OCI-LY7 (cell line): ENCODE measurements around the gene KCNK4. TPM values are rescaled to one million over a fixed set of nuclear protein-coding genes. Genes with fewer than 3 reads are reported as not detected.

Experiments used
- BruUV-seq: library from RNA; stranded (reverse); fragments of 400-500 nt; replicated peaks from 2 replicates; lab custom pipeline; 2021; lab: Mats Ljungman, UMichigan
- CTCF ChIA-PET: fragments of 300-600 bp; sonication (Branson Sonifier 250); formaldehyde crosslinking; loops from one replicate; lab custom pipeline; 2022; ENCODE audit warnings: antibody characterized with exemption; ENCODE audit not compliant: unreplicated experiment; lab: Charles Lee
- POLR2A ChIA-PET: fragments of 300-600 bp; sonication (Branson Sonifier 250); formaldehyde crosslinking; loops from one replicate; lab custom pipeline; 2022; ENCODE audit warnings: antibody characterized with exemption; lab: Charles Lee
- DNase-seq: peaks from one replicate; pipeline ENCODE4 v3.0.0-alpha.2; 2015; ENCODE audit warnings: low spot score
- H2AFZ ChIP-seq: fragments of 200-600 bp; sonication (generic), shearing (Covaris generic); 2 replicates; pipeline ENCODE4 v1.6.1; 2014; ENCODE audit warnings: mild to moderate bottlenecking, antibody characterized with exemption, low read length, moderate library complexity
- H3K27ac ChIP-seq: fragments of 200-600 bp; sonication (generic); 2 replicates; pipeline ENCODE4 v1.5.1; 2014; ENCODE audit warnings: mixed run types, low read depth, mild to moderate bottlenecking, moderate library complexity, low read length, inconsistent platforms; ENCODE audit not compliant: poor library complexity, severe bottlenecking
- H3K36me3 ChIP-seq: fragments of 200-600 bp; sonication (generic); 2 replicates; pipeline ENCODE4 v1.6.1; 2014; ENCODE audit warnings: mild to moderate bottlenecking, antibody characterized with exemption, low read length, moderate library complexity, mixed read lengths; ENCODE audit not compliant: insufficient read depth
- H3K4me1 ChIP-seq: fragments of 200-600 bp; sonication (generic); 2 replicates; pipeline ENCODE4 v1.5.1; 2014; ENCODE audit warnings: mild to moderate bottlenecking, low read length; ENCODE audit not compliant: insufficient read depth, poor library complexity, severe bottlenecking
- H3K4me2 ChIP-seq: fragments of 200-600 bp; sonication (generic); 2 replicates; pipeline ENCODE4 v1.6.1; 2014; ENCODE audit warnings: mild to moderate bottlenecking, low read length
- H3K4me3 ChIP-seq: fragments of 200-600 bp; sonication (generic); 2 replicates; pipeline ENCODE4 v1.5.1; 2014; ENCODE audit warnings: mild to moderate bottlenecking, low read depth, low read length; ENCODE audit not compliant: poor library complexity, severe bottlenecking
- H3K79me2 ChIP-seq: fragments of 200-600 bp; sonication (generic); 2 replicates; pipeline ENCODE4 v1.6.1; 2016; ENCODE audit warnings: low read depth, mild to moderate bottlenecking, low read length, moderate library complexity, mixed read lengths; ENCODE audit not compliant: insufficient read depth
- H3K9me2 ChIP-seq: fragments of 200-600 bp; sonication (generic); 2 replicates; pipeline ENCODE4 v1.6.1; 2016; ENCODE audit warnings: mild to moderate bottlenecking, low read length, mixed read lengths; ENCODE audit not compliant: insufficient read depth
- H3K9me3 ChIP-seq: fragments of 200-600 bp; sonication (generic); 2 replicates; pipeline ENCODE4 v1.6.1; 2014; ENCODE audit warnings: mild to moderate bottlenecking, mixed run types, low read length, mixed read lengths
- H4K20me1 ChIP-seq: fragments of 200-600 bp; sonication (generic); 2 replicates; pipeline ENCODE4 v1.6.1; 2014; ENCODE audit warnings: mild to moderate bottlenecking, antibody characterized with exemption, low read length, moderate library complexity, mixed read lengths; ENCODE audit not compliant: insufficient read depth
- CTCF ChIP-seq: fragments of 200-600 bp; sonication (generic); conservative IDR thresholded peaks from 2 replicates; pipeline ENCODE4 v1.5.1; 2014; ENCODE audit warnings: mild to moderate bottlenecking, antibody characterized with exemption, low read length, moderate library complexity, mixed read lengths
- EZH2phosphoT487 ChIP-seq: fragments of 200-600 bp; sonication (generic); IDR thresholded peaks from 2 replicates; pipeline ENCODE4 v1.6.1; 2018; ENCODE audit warnings: low read depth, borderline replicate concordance, mild to moderate bottlenecking, mixed run types, antibody characterized with exemption, low read length, moderate library complexity, mixed read lengths
- intact Hi-C: fragments of 100-400 bp; cut with micrococcal nuclease; formaldehyde crosslinking; loops from one replicate; pipeline ENCODE4 v1.10.0; 2022; ENCODE audit not compliant: unreplicated experiment
- total RNA-seq, 2 experiments: library from RNA; depleted of rRNA in 1 of 2; stranded (reverse); fragments of >200 nt in 1 of 2; shearing (Covaris generic) in 1 of 2; gene quantifications; 2 replicates each; pipeline ENCODE4 v1.2.3, GENCODE V29; 2014 to 2022

KCNK4 gene
- total RNA-seq, 2 experiments from 2014 or later = 0.80 to 0.95 TPM

DNA sequence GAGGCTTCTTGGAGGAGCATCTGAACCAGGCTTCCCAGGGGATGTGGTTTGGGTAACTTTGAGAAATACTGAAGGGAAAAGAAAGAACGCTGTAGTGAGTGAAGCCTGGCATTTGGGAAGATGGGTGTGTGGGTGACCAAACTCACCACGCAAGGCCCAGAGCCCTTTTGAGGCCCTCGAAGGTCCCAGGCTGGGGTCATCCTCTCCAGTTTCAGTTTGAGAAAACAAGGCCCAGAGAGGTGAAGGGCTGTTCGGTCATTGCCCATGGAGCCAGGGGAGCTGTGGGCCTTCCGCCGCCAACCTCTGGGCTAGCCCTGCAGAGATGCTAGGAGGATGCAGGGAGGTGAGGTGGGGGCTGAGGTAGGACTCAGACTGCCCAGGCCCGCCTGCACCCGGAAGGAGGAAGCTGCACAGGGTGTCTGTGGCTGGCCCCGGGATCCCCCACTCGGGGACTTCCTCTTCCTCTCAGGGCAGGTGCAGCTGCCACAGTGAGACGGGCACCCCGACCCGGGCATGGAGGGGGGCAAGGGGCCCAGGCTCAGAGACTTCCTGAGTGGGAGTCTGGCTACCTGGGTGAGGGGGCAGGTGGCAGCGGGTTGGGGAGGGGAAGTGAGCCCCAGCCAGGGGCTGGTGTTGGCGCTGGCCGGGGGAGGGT lies 48.8 kb downstream of the KCNK4 start, which contains the start of gene CCDC88B:
Gene CCDC88B, plus strand, starts transcription at position 451 of the 655 bp plus-strand sequence. Its CDS starts 63 bp downstream, at position 514.
- H3K36me3 ChIP-seq = peaks cover 25% of the 10 kb centered on the region
- DNase-seq = peak; percentile 92
- peak within 1 kb of the TSS; percentile 26; the same call in 1 of the 2 replicates for H2AFZ ChIP-seq
- H3K9me3 ChIP-seq = no peaks in the 10 kb centered on the region
- POLR2A ChIA-PET = interaction anchor here (1.2 to 3.6 kb wide), 2 partner anchors 15 to 23 kb away, joined by 5 to 22 read pairs; partner anchors contain the start of genes PRDX5 and TRMT112
- H3K27ac ChIP-seq = peak within 1 kb of the TSS; percentile 80
- peak within 1 kb of the TSS; percentile 90 for H3K4me2 ChIP-seq
- intact Hi-C loops = loop anchor here (1.0 to 2.0 kb wide), 3 partner anchors 21 to 69 kb away; partner anchors contain the start of genes ESRRA and PRDX5
- CTCF ChIA-PET = no interaction called here
- peaks cover 57% of the 10 kb centered on the region for H3K4me1 ChIP-seq
- TF ChIP-seq CTCF (no peak), EZH2phosphoT487 (no peak)
- no peaks in the 10 kb centered on the region for H3K9me2 ChIP-seq
- peaks cover 10% of the 10 kb centered on the region; the same call in 1 of the 2 replicates for H3K79me2 ChIP-seq
- peak within 1 kb of the TSS; percentile 74 for H3K4me3 ChIP-seq
- no peaks in the 10 kb centered on the region for H4K20me1 ChIP-seq
- no TSS peak for BruUV-seq

DNA sequence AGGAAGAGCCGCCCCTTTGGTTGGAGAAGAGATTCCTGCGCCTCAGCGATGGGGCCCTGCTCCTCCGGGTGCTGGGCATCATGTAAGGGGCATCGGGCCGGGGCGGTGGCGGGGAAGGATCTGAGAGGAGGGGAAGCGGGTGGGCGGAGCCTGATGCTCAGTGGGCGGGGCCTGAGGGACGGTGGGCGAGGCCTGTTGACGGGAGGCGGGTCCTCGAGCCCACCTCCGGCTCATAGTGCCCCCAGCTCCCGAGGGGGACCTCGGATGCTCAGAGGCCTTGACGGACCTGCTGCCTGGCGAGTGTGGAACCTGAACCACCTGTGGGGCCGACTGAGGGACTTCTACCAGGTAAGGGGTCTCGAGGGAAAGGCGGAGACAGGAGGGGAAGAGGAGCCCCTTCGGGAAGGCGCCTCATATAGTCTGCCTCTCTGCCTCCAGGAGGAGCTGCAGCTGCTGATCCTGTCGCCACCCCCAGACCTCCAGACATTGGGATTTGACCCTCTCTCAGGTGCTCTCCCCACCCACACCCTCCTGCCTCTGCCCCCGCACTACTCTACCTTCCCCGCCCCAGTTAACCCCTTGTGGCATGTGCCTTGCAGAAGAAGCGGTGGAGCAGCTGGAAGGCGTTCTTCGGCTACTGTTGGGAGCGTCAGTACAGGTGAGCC lies 49.7 kb downstream of the KCNK4 start:
- Histone ChIP-seq H3K4me2 (peak overlapping the region; percentile 90), H3K9me3 (no peaks in the 10 kb centered on the region), H3K36me3 (peaks cover 33% of the 10 kb centered on the region), H3K4me1 (peaks cover 49% of the 10 kb centered on the region), H4K20me1 (no peaks in the 10 kb centered on the region), H2AFZ (peak overlapping the region; percentile 26; the same call in 1 of the 2 replicates), H3K4me3 (peak overlapping the region; percentile 74), H3K27ac (peak overlapping the region; percentile 80), H3K9me2 (no peaks in the 10 kb centered on the region), H3K79me2 (peaks cover 10% of the 10 kb centered on the region; the same call in 1 of the 2 replicates)
- TF ChIP-seq EZH2phosphoT487 = no peak
- TF ChIP-seq CTCF = peak; percentile 45; the same call in 1 of the 2 replicates
- CTCF ChIA-PET = interaction anchor here (0.5 to 1.4 kb wide), 3 partner anchors 19 to 438 kb away, joined by 3 to 5 read pairs (median 3); partner anchors contain the start of gene PRDX5
- POLR2A ChIA-PET = interaction anchor here (1.2 to 3.6 kb wide), 2 partner anchors 14 to 24 kb away, joined by 5 to 22 read pairs; partner anchors contain the start of genes PRDX5 and TRMT112
- DNase-seq = peak; percentile 78
- TSS peak; percentile 94 for BruUV-seq
- intact Hi-C loops = loop anchor here (1.0 to 2.0 kb wide), 3 partner anchors 22 to 70 kb away; partner anchors contain the start of genes ESRRA and PRDX5
